ENCODE results near the gene TTC7B. TPM values are rescaled to one million over a fixed set of nuclear protein-coding genes. Genes with fewer than 3 reads are reported as not detected.

TTC7B gene
- total and polyA plus RNA-seq, 2 of the 13 experiments (the other 11 are each of a cell fraction or from before 2014, with no cell fraction given): 1.3 to 3.2 TPM

GRCh38 chr14:90512329-90512991 is 303.8 kb downstream of the TTC7B start (continued):
- 0 out of 2 replicates have a peak, but pooled peaks have one; percentile 30 for TF ChIP-seq ZNF777 (CRISPR knock-in tag; IDR thresholded peaks at IDR 0.05)
- TF ChIP-seq NFKB2 (CRISPR knock-in tag; IDR thresholded peaks at IDR 0.05; ENCODE audit: borderline replicate concordance): 0 out of 2 replicates have a peak, but pooled peaks have one; percentile 28
- TF ChIP-seq FOXA1 (IDR thresholded peaks at IDR 0.05): no peak
- TF ChIP-seq FOXA1 (CRISPR knock-in tag; IDR thresholded peaks at IDR 0.05): peak; percentile 62
- TF ChIP-seq ZNF24 (IDR thresholded peaks at IDR 0.05): no peak
- TF ChIP-seq ZNF883 (CRISPR knock-in tag; IDR thresholded peaks at IDR 0.05; ENCODE audit: not compliant biosample characterization): peak; percentile 46
- TF ChIP-seq, protein P1, sequence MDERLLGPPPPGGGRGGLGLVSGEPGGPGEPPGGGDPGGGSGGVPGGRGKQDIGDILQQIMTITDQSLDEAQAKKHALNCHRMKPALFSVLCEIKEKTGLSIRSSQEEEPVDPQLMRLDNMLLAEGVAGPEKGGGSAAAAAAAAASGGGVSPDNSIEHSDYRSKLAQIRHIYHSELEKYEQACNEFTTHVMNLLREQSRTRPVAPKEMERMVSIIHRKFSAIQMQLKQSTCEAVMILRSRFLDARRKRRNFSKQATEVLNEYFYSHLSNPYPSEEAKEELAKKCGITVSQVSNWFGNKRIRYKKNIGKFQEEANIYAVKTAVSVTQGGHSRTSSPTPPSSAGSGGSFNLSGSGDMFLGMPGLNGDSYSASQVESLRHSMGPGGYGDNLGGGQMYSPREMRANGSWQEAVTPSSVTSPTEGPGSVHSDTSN (CRISPR knock-in tag; IDR thresholded peaks at IDR 0.05): no peak
- TF ChIP-seq CHCHD3 (CRISPR knock-in tag; IDR thresholded peaks at IDR 0.05): 0 out of 2 replicates have a peak, but pooled peaks have one; percentile 20
- TF ChIP-seq ZMAT3 (CRISPR knock-in tag; conservative IDR thresholded peaks at IDR 0.05): 0 out of 2 replicates have a peak, but pooled peaks have one; percentile 26
- peak; percentile 20; the same call in 1 of the 2 replicates for TF ChIP-seq YEATS4 (CRISPR knock-in tag; IDR thresholded peaks at IDR 0.05; ENCODE audit: borderline replicate concordance)
- TF ChIP-seq, protein P2, sequence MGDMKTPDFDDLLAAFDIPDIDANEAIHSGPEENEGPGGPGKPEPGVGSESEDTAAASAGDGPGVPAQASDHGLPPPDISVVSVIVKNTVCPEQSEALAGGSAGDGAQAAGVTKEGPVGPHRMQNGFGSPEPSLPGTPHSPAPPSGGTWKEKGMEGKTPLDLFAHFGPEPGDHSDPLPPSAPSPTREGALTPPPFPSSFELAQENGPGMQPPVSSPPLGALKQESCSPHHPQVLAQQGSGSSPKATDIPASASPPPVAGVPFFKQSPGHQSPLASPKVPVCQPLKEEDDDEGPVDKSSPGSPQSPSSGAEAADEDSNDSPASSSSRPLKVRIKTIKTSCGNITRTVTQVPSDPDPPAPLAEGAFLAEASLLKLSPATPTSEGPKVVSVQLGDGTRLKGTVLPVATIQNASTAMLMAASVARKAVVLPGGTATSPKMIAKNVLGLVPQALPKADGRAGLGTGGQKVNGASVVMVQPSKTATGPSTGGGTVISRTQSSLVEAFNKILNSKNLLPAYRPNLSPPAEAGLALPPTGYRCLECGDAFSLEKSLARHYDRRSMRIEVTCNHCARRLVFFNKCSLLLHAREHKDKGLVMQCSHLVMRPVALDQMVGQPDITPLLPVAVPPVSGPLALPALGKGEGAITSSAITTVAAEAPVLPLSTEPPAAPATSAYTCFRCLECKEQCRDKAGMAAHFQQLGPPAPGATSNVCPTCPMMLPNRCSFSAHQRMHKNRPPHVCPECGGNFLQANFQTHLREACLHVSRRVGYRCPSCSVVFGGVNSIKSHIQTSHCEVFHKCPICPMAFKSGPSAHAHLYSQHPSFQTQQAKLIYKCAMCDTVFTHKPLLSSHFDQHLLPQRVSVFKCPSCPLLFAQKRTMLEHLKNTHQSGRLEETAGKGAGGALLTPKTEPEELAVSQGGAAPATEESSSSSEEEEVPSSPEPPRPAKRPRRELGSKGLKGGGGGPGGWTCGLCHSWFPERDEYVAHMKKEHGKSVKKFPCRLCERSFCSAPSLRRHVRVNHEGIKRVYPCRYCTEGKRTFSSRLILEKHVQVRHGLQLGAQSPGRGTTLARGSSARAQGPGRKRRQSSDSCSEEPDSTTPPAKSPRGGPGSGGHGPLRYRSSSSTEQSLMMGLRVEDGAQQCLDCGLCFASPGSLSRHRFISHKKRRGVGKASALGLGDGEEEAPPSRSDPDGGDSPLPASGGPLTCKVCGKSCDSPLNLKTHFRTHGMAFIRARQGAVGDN (CRISPR knock-in tag; IDR thresholded peaks at IDR 0.05): peak; percentile 79
- no peak for TF ChIP-seq ZNF12 (CRISPR knock-in tag; IDR thresholded peaks at IDR 0.05)
- peak; percentile 62; the same call in 1 of the 2 replicates for TF ChIP-seq ZNF572 (CRISPR knock-in tag; IDR thresholded peaks at IDR 0.05)
- TF ChIP-seq TAF1 (CRISPR knock-in tag; IDR thresholded peaks at IDR 0.05): peak; percentile 8; the same call in 1 of the 2 replicates
- 0 out of 2 replicates have a peak, but pooled peaks have one; percentile 30 for TF ChIP-seq RXRA (CRISPR knock-in tag; IDR thresholded peaks at IDR 0.05)
- peak; percentile 59 for TF ChIP-seq FOXA3 (CRISPR knock-in tag; IDR thresholded peaks at IDR 0.05)
- TF ChIP-seq CBX1 (IDR thresholded peaks at IDR 0.05; ENCODE audit: low read depth): no peak
- peak; percentile 52 for TF ChIP-seq ZFX (CRISPR knock-in tag; IDR thresholded peaks at IDR 0.05; ENCODE audit: low read depth)
- TF ChIP-seq SAP130 (CRISPR knock-in tag; IDR thresholded peaks at IDR 0.05; ENCODE audit: low read depth): peak; percentile 23; the same call in 1 of the 2 replicates
- TF ChIP-seq, protein P3, sequence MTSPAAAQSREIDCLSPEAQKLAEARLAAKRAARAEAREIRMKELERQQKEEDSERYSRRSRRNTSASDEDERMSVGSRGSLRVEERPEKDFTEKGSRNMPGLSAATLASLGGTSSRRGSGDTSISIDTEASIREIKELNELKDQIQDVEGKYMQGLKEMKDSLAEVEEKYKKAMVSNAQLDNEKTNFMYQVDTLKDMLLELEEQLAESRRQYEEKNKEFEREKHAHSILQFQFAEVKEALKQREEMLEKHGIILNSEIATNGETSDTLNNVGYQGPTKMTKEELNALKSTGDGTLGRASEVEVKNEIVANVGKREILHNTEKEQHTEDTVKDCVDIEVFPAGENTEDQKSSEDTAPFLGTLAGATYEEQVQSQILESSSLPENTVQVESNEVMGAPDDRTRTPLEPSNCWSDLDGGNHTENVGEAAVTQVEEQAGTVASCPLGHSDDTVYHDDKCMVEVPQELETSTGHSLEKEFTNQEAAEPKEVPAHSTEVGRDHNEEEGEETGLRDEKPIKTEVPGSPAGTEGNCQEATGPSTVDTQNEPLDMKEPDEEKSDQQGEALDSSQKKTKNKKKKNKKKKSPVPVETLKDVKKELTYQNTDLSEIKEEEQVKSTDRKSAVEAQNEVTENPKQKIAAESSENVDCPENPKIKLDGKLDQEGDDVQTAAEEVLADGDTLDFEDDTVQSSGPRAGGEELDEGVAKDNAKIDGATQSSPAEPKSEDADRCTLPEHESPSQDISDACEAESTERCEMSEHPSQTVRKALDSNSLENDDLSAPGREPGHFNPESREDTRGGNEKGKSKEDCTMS (CRISPR knock-in tag; conservative IDR thresholded peaks at IDR 0.05): no peak
